ENCODE results near the gene FANCM. TPM values are rescaled to one million over a fixed set of nuclear protein-coding genes. Genes with fewer than 3 reads are reported as not detected.
A peak's percentile ranks its signal among the peaks of the same experiment; 100 is the strongest.

FANCM gene
- polyA plus RNA-seq, 1 donor (not counting 4 experiments of a cell fraction or from before 2014, with no cell fraction given), result 6.0 TPM

GRCh38 chr14:45194964-45195363, 59.2 kb downstream of the FANCM start:
- dilution Hi-C loops (cut with MboI; ENCODE audit: extremely low pct_ligation_motif_present, low sequenced_read_pairs), result no loop called here
- DNase-seq (ENCODE audit: low read depth, low spot score), result no peak

DNA sequence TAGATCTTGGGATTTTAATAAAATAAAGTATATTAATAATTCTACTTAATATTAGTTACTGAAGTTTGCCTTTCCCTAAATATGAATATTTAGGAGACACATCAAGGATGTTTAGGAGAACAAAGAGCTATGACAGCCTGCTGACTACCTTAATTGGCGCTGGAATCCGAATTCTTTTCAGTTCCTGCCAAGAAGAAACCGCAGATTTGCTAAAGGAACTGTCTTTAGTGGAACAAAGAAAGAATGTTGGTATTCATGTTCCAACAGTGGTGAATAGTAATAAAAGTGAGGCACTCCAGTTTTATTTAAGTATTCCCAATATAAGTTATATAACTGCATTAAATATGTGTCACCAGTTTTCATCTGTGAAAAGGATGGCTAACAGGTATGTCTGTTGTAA, 62.8 kb downstream of the FANCM start:
- H3K79me2 ChIP-seq (ENCODE audit: control insufficient read depth, insufficient read depth, low read length), result no peaks in the 10 kb centered on the region
- no peak overlapping the region for H3K9ac ChIP-seq (ENCODE audit: control insufficient read depth, extremely low read depth, insufficient read depth, low read length)
- no peaks in the 10 kb centered on the region for H3K27me3 ChIP-seq (ENCODE audit: control insufficient read depth, extremely low read depth, insufficient read depth, low read length)
- H3K4me3 ChIP-seq (ENCODE audit: control insufficient read depth in 2 of 3, extremely low read depth in 1 of 3, insufficient read depth in 2 of 3, low read depth in 1 of 3, low read length in 3 of 3), result no peak overlapping the region
- H2AFZ ChIP-seq (ENCODE audit: control insufficient read depth, low read length), result no peak overlapping the region
- no peaks in the 10 kb centered on the region for H3K9me1 ChIP-seq (ENCODE audit: control insufficient read depth, extremely low read depth, insufficient read depth, low read length)
- no peaks in the 10 kb centered on the region for H4K20me1 ChIP-seq (ENCODE audit: control insufficient read depth, extremely low read depth, insufficient read depth, low read length)
- dilution Hi-C loops (cut with MboI; ENCODE audit: extremely low pct_ligation_motif_present, low sequenced_read_pairs), result no loop called here
- no peaks in the 10 kb centered on the region for H3K9me3 ChIP-seq (ENCODE audit: control insufficient read depth, low read depth, low read length)
- FAIRE-seq (no peak), DNase-seq (ENCODE audit: low read depth, low spot score) (peak; percentile 35)
- H3K4me1 ChIP-seq (ENCODE audit: control insufficient read depth, extremely low read depth, insufficient read depth, low read length), result peaks cover 15% of the 10 kb centered on the region
- TF ChIP-seq, protein P1, sequence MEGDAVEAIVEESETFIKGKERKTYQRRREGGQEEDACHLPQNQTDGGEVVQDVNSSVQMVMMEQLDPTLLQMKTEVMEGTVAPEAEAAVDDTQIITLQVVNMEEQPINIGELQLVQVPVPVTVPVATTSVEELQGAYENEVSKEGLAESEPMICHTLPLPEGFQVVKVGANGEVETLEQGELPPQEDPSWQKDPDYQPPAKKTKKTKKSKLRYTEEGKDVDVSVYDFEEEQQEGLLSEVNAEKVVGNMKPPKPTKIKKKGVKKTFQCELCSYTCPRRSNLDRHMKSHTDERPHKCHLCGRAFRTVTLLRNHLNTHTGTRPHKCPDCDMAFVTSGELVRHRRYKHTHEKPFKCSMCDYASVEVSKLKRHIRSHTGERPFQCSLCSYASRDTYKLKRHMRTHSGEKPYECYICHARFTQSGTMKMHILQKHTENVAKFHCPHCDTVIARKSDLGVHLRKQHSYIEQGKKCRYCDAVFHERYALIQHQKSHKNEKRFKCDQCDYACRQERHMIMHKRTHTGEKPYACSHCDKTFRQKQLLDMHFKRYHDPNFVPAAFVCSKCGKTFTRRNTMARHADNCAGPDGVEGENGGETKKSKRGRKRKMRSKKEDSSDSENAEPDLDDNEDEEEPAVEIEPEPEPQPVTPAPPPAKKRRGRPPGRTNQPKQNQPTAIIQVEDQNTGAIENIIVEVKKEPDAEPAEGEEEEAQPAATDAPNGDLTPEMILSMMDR (optimal IDR thresholded peaks at IDR 0.05 in 1 of 3, IDR thresholded peaks at IDR 0.05 in 1 of 3, conservative IDR thresholded peaks at IDR 0.05 in 1 of 3; ENCODE audit: extremely low read depth in 1 of 3, insufficient read depth in 2 of 3, low read length in 3 of 3), result no peak
- TF ChIP-seq EZH2 (IDR thresholded peaks at IDR 0.05; ENCODE audit: low read length), result no peak
- H3K36me3 ChIP-seq (ENCODE audit: control insufficient read depth in 2 of 2, extremely low read depth in 1 of 2, insufficient read depth in 2 of 2, low read length in 2 of 2), result peaks cover 0 to 7% of the 10 kb centered on the region in 2 experiments
- H3K27ac ChIP-seq (ENCODE audit: control insufficient read depth, insufficient read depth, low read length), result no peak overlapping the region
- H3K4me2 ChIP-seq (ENCODE audit: control insufficient read depth, extremely low read depth, insufficient read depth, low read depth, low read length), result peak overlapping the region; percentile 15

More at GRCh38 chr14:45194964-45195363, 59.2 kb downstream of the FANCM start:
- Histone ChIP-seq H3K4me1 (ENCODE audit: control insufficient read depth, extremely low read depth, insufficient read depth, low read length) (peaks cover 15% of the 10 kb centered on the region), H3K9ac (ENCODE audit: control insufficient read depth, extremely low read depth, insufficient read depth, low read length) (no peak overlapping the region), H3K4me3 (ENCODE audit: control insufficient read depth in 2 of 3, extremely low read depth in 1 of 3, insufficient read depth in 2 of 3, low read depth in 1 of 3, low read length in 3 of 3) (no peak overlapping the region), H2AFZ (ENCODE audit: control insufficient read depth, low read length) (no peak overlapping the region), H3K9me1 (ENCODE audit: control insufficient read depth, extremely low read depth, insufficient read depth, low read length) (no peaks in the 10 kb centered on the region), H3K4me2 (ENCODE audit: control insufficient read depth, extremely low read depth, insufficient read depth, low read depth, low read length) (no peak overlapping the region), H3K27me3 (ENCODE audit: control insufficient read depth, extremely low read depth, insufficient read depth, low read length) (no peaks in the 10 kb centered on the region), H4K20me1 (ENCODE audit: control insufficient read depth, extremely low read depth, insufficient read depth, low read length) (no peaks in the 10 kb centered on the region), H3K27ac (ENCODE audit: control insufficient read depth, insufficient read depth, low read length) (no peak overlapping the region), H3K79me2 (ENCODE audit: control insufficient read depth, insufficient read depth, low read length) (no peaks in the 10 kb centered on the region), H3K9me3 (ENCODE audit: control insufficient read depth, low read depth, low read length) (no peaks in the 10 kb centered on the region), H3K36me3 (ENCODE audit: control insufficient read depth in 2 of 2, extremely low read depth in 1 of 2, insufficient read depth in 2 of 2, low read length in 2 of 2) (no peaks in the 10 kb centered on the region)
- FAIRE-seq, result no peak
- TF ChIP-seq EZH2 (IDR thresholded peaks at IDR 0.05; ENCODE audit: low read length), result no peak
- TF ChIP-seq, protein P1 (optimal IDR thresholded peaks at IDR 0.05 in 1 of 3, IDR thresholded peaks at IDR 0.05 in 1 of 3, conservative IDR thresholded peaks at IDR 0.05 in 1 of 3; ENCODE audit: extremely low read depth in 1 of 3, insufficient read depth in 2 of 3, low read length in 3 of 3), result no peak

Measured in keratinocyte (primary cell).